Heart right ventricle (tissue), 16 donors: Measurements from ENCODE around the gene IFFO2. TPM values are rescaled to one million over a fixed set of nuclear protein-coding genes. Genes with fewer than 3 reads are reported as not detected.

ENCODE experiments used
- ATAC-seq, 8 donors: fragments of 200-7000 bp; cut with Tn5 transposase; one replicate each; pipeline ENCODE4 v1.9.1; 2020; ENCODE audit warnings: mild to moderate bottlenecking in 8 of 8, moderate library complexity in 8 of 8, moderate number of reproducible peaks in 1 of 8
- DNase-seq, 2 donors: peaks; one replicate each; pipeline ENCODE4 v3.0.0-alpha.2; 2020
- H3K27ac ChIP-seq, 10 donors: fragments of 200-600 bp; sonication (generic) in 2 of 10; one replicate each; pipeline versions ENCODE4 v1.5.0 to v1.8.0; 2020 to 2022; ENCODE audit warnings: mild to moderate bottlenecking in 3 of 10
- H3K27me3 ChIP-seq, 7 donors: fragments of 200-600 bp; one replicate each; pipeline ENCODE4 v1.8.0; 2021 to 2022; ENCODE audit warnings: mild to moderate bottlenecking in 2 of 7
- H3K36me3 ChIP-seq, 9 donors: fragments of 200-600 bp; sonication (generic) in 1 of 9; one replicate each; pipeline versions ENCODE4 v1.5.0 to v1.8.0; 2020 to 2022; ENCODE audit warnings: mild to moderate bottlenecking in 2 of 9
- H3K4me1 ChIP-seq, 9 donors: fragments of 200-600 bp; sonication (generic) in 1 of 9; one replicate each; pipeline versions ENCODE4 v1.5.0 to v1.8.0; 2020 to 2022; ENCODE audit warnings: mild to moderate bottlenecking in 4 of 9
- H3K4me3 ChIP-seq, 10 donors: fragments of 200-600 bp; sonication (generic) in 2 of 10; one replicate each; pipeline versions ENCODE4 v1.5.0 to v1.8.0; 2020 to 2022; ENCODE audit warnings: mild to moderate bottlenecking in 7 of 10, moderate library complexity in 2 of 10
- H3K9me3 ChIP-seq, 11 donors: fragments of 200-600 bp in 10 of 11; sonication (generic) in 2 of 11; one replicate each; pipeline versions ENCODE4 v1.5.0 to v1.8.0; 2013 to 2022; ENCODE audit warnings: mild to moderate bottlenecking in 2 of 11, control low read depth in 1 of 11, moderate library complexity in 1 of 11
- WGBS, 2 donors: extraction: QIAGEN DNeasy Blood & Tissue Kit; methylation state at CpG; one replicate each; pipeline ENCODE4 v1.1.7; 2013; ENCODE audit warnings: inconsistent platforms in 1 of 2; 5-methylcytosine and 5-hydroxymethylcytosine counted together
- intact Hi-C, 10 donors: fragments of 100-400 bp; cut with DNase I; formaldehyde crosslinking; loops; one replicate each; pipeline versions ENCODE4 v1.11.1 to v1.14.2; 2022
- polyA plus RNA-seq, 2 donors: library from polyadenylated mRNA; stranded (reverse); fragments of 200-250 nt; gene quantifications; one replicate each; pipeline ENCODE4 v1.2.3, GENCODE V29; 2013
- total RNA-seq, 10 donors: library from RNA; stranded (reverse); fragmentation: NEBNext Ultra II Directional in 3 of 10; extraction: Animal tissue kit (Norgen Biotek cat#: 25700) in 3 of 10; gene quantifications; one replicate each; pipeline versions ENCODE4 v1.2.1 to v1.2.4, GENCODE V29; 2021 to 2023
- TF ChIP-seq, protein P1 (sequence below), 9 donors: fragments of 200-600 bp; sonication (generic) in 2 of 9; IDR thresholded peaks; one replicate each; pipeline versions ENCODE4 v1.5.0 to v1.8.0; 2021 to 2022; ENCODE audit warnings: antibody characterized with exemption in 9 of 9, mild to moderate bottlenecking in 5 of 9, moderate library complexity in 1 of 9
- donor health status: Arrhythmogenic right ventricular cardiomyopathy.
- donor health status: ischemic (EF 13 %, LVEDD 7.1; RV severe dilation, severe dysfunction).
- donor health status: healthy with polysubstance abuse.
- donor health status: DM: no; HTN: yes; CAD: no.
- donor health status: DM: no; HTN: no; CAD: no.
- donor health status: ischemic (EF 25% LVEDD 6.9; RV normal size, moderate dysfunction).
- donor health status: ischemic (EF 25% LVEDD 5.7; RV mildly dilated, moderate dysfunction).
- donor health status: healthy.
- donor health status: DM: yes; HTN: yes; CAD: no.
- donor health status: Ischemic cardiomyopathy.
- donor health status: ischemic (EF 35%, LVEDD 5.7; RV mildly dilated, moderate dysfunction).
- donor health status: nonischemic (EF 11% LVEDD 7.7; RV severe dilation, severe dysfunction).
- donor health status: DM: yes; HTN: yes; CAD: no.
- donor health status: PGD.
- donor health status: ischemic (EF 29% LVEDD 5.4; RV normal size, mild dysfunction).
- donor health status: nonischemic (EF 23%, LVEDD 6.1; RV moderate dilation, normal function).

The IFFO2 gene
- total and polyA plus RNA-seq, 12 donors: 2.2 to 8.2 (median 4.6) TPM

DNA sequence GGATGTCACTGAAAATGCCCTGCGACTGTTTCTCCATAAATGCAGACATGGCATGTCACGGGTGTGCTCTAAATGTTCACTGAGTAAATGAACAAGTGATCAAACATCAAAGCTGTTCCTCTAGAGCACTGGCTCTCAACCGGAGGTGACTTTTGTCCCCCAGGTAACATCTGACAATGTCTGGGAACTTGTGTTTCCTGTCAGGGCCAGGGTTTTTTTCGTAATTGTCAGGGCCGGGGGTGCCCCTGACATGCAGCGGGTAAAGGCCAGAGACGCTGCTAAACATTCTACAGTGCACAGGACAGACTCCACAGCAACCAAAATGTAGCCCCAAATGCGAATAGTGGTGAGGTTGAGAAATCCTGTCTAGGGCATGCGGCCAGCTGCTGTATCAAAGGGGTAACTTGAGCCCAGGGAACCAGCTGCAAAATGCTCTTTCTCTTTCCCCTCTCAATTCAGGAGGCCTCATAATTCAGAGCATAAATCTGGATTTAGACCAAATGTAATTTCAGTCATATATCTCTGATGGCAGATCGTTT, 56.1 kb downstream of the IFFO2 start:
- Histone ChIP-seq H3K9me3 (no peaks in the 10 kb centered on the region), H3K4me3 (no peak overlapping the region), H3K4me1 (peaks cover 4 to 28% (median 19%) of the 10 kb centered on the region in 9 donors), H3K27ac (no peak overlapping the region), H3K27me3 (no peaks in the 10 kb centered on the region), H3K36me3 (peaks cover 0 to 10% (median 0%) of the 10 kb centered on the region in 9 donors)
- ATAC-seq: no peak
- WGBS, 2 donors: 85 to 89% methylated on average over 10 of the region's 10 CpGs
- intact Hi-C loops: loop anchor here in 4 of 10 donors (10.0 kb wide), 3 partner anchors 54 to 344 kb away; partner anchors contain the start of gene IFFO2 (in 2 of the 4)
- no peak for DNase-seq
- TF ChIP-seq, protein P1, sequence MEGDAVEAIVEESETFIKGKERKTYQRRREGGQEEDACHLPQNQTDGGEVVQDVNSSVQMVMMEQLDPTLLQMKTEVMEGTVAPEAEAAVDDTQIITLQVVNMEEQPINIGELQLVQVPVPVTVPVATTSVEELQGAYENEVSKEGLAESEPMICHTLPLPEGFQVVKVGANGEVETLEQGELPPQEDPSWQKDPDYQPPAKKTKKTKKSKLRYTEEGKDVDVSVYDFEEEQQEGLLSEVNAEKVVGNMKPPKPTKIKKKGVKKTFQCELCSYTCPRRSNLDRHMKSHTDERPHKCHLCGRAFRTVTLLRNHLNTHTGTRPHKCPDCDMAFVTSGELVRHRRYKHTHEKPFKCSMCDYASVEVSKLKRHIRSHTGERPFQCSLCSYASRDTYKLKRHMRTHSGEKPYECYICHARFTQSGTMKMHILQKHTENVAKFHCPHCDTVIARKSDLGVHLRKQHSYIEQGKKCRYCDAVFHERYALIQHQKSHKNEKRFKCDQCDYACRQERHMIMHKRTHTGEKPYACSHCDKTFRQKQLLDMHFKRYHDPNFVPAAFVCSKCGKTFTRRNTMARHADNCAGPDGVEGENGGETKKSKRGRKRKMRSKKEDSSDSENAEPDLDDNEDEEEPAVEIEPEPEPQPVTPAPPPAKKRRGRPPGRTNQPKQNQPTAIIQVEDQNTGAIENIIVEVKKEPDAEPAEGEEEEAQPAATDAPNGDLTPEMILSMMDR (IDR thresholded peaks at IDR 0.05): no peak

DNA sequence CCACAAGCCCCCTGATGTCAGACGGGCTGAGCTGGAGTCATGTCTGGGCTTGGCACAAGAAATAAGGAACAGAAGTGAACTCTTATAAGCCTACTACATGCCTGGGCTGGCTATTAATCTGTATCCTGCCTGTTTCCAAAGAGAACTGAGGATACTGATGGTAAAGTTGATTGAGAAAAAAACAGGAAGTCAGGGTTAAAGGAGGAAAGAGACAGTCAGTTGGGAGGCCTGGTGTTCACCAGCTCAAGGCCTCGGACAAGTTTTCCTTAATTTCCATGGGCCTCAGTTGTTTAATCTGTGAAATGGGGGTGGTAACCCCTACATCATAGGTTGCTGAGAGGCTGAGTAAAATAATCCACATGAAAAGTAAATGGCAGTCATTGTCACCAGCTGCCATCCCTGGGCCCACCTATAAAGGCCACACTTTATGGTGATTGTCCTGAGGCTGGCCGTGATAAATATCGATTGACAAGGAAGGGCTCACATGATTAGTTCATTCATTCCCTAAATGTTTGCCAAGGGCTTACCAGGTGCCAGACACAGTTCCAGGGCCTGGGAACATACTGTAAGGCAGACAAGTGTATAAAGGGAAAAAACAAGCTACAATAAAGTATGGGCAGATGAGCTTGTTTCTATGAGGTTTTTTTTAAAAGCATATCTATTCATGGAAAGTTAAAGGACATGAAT, 57.0 kb downstream of the IFFO2 start:
- Histone ChIP-seq H3K9me3 (no peaks in the 10 kb centered on the region), H3K27ac (no peak overlapping the region), H3K27me3 (no peaks in the 10 kb centered on the region), H3K36me3 (peaks cover 0 to 10% (median 0%) of the 10 kb centered on the region in 9 donors), H3K4me3 (no peak overlapping the region), H3K4me1 (peaks cover 4 to 32% (median 21%) of the 10 kb centered on the region in 9 donors)
- no peak for DNase-seq
- WGBS, 2 donors: 82 to 85% methylated on average over 4 of the region's 4 CpGs
- TF ChIP-seq, protein P1 (IDR thresholded peaks at IDR 0.05): no peak
- ATAC-seq: no peak
- intact Hi-C loops: loop anchor here in 4 of 10 donors (10.0 kb wide), 3 partner anchors 55 to 345 kb away; partner anchors contain the start of gene IFFO2 (in 2 of the 4)

DNA sequence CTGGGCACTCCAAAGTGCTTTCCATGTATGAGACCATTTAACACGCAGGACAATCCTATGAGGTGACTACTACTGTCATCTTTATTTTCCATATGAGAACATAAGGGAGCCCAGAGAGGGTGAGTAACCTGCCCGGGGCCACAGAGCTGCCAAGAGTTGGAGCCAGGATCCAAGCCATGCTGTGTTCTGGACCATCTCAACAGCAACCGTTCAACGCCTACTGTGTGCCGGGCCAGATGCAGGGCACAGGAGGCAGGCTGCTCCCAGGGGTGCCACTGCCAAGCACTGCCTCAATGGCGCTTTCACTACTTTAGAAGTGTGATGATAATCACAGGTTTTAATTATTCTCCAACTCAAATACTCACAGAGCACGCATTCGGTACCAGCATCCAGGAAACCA, 57.9 kb downstream of the IFFO2 start:
- peaks cover 4 to 35% (median 24%) of the 10 kb centered on the region in 9 donors for H3K4me1 ChIP-seq
- H3K27me3 ChIP-seq: no peaks in the 10 kb centered on the region
- H3K36me3 ChIP-seq: peaks cover 0 to 10% (median 0%) of the 10 kb centered on the region in 9 donors
- DNase-seq (no peak), ATAC-seq (no peak)
- no peaks in the 10 kb centered on the region for H3K9me3 ChIP-seq
- TF ChIP-seq, protein P1 (IDR thresholded peaks at IDR 0.05): no peak
- WGBS, 2 donors: 89 to 94% methylated on average over 8 of the region's 8 CpGs
- intact Hi-C loops: no loop called here
- no peak overlapping the region for H3K4me3 ChIP-seq
- H3K27ac ChIP-seq: no peak overlapping the region

DNA sequence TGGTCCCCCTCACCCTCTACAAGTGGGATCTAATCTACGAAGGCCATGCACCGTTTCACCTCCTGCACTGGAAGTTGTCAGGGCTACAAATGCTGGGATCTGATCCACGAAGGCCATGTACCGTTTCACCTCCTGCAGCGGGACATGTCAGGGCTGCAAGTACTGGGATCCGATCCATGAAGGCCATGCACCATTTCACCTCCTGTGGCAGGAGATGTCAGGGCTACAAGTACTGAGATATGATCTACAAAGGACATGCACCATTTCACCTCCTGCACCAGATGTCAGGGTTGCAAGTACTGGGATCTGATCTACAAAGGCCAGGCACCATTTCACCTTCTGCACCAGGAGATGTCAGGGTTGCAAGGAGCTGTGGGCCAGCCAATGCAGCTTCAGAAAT, 61.2 kb downstream of the IFFO2 start:
- no peaks in the 10 kb centered on the region for H3K9me3 ChIP-seq
- H3K4me3 ChIP-seq: no peak overlapping the region
- H3K4me1 ChIP-seq: peaks cover 0 to 37% (median 7%) of the 10 kb centered on the region in 9 donors
- no peak for DNase-seq
- intact Hi-C loops: no loop called here
- no peak for ATAC-seq
- H3K27me3 ChIP-seq: no peaks in the 10 kb centered on the region
- peaks cover 0 to 10% (median 0%) of the 10 kb centered on the region in 9 donors for H3K36me3 ChIP-seq
- no peak overlapping the region for H3K27ac ChIP-seq
- WGBS, 2 donors: 81 to 86% methylated on average over 6 of the region's 6 CpGs
- TF ChIP-seq, protein P1 (IDR thresholded peaks at IDR 0.05): no peak
